Calu3 (cell line): ENCODE data around the gene MBNL1. TPM values are rescaled to one million over a fixed set of nuclear protein-coding genes. Genes with fewer than 3 reads are reported as not detected.
"Not testable (repeated sequence)": the region's sequence is repeated elsewhere in the genome, so short reads cannot be mapped to it uniquely, and the experiment has no call there.

Experiments
- BruUV-seq: library from RNA; stranded (reverse); fragments of 400-500 nt; replicated peaks from 2 replicates; lab custom pipeline; 2021; lab: Mats Ljungman, UMichigan
- CTCF ChIA-PET: fragments of 300-600 bp; sonication (Branson Sonifier 250); formaldehyde crosslinking; loops from one replicate; lab custom pipeline; 2022; ENCODE audit warnings: antibody characterized with exemption; lab: Charles Lee
- DNase-seq: peaks from one replicate; pipeline ENCODE4 v3.0.0; 2022
- H3K27ac Mint-ChIP-seq: one replicate; pipeline ENCODE4 v1.8.0; 2022; ENCODE audit warnings: mixed read lengths; ENCODE audit not compliant: unreplicated experiment
- H3K27me3 Mint-ChIP-seq: one replicate; pipeline ENCODE4 v1.8.0; 2022; ENCODE audit warnings: mixed read lengths; ENCODE audit not compliant: unreplicated experiment
- H3K36me3 Mint-ChIP-seq: one replicate; pipeline ENCODE4 v1.8.0; 2022; ENCODE audit warnings: mild to moderate bottlenecking, moderate library complexity, mixed read lengths; ENCODE audit not compliant: insufficient read depth, unreplicated experiment
- H3K4me1 Mint-ChIP-seq: one replicate; pipeline ENCODE4 v1.8.0; 2022; ENCODE audit warnings: mild to moderate bottlenecking, low read depth, mixed read lengths; ENCODE audit not compliant: unreplicated experiment
- H3K4me3 Mint-ChIP-seq: one replicate; pipeline ENCODE4 v1.8.0; 2022; ENCODE audit warnings: mild to moderate bottlenecking, low read depth, moderate library complexity, mixed read lengths; ENCODE audit not compliant: unreplicated experiment
- H3K9me3 Mint-ChIP-seq: one replicate; pipeline ENCODE4 v1.8.0; 2022; ENCODE audit warnings: low read depth, mixed read lengths; ENCODE audit not compliant: unreplicated experiment
- CTCF ChIP-seq: fragments of 200-600 bp; IDR thresholded peaks from one replicate; pipeline ENCODE4 v1.8.0; 2022; ENCODE audit warnings: antibody characterized with exemption; ENCODE audit not compliant: unreplicated experiment
- intact Hi-C: fragments of 100-400 bp; cut with micrococcal nuclease; formaldehyde crosslinking; loops from one replicate; pipeline ENCODE4 v1.10.0; 2022; ENCODE audit not compliant: unreplicated experiment
- total RNA-seq: library from RNA; stranded (reverse); gene quantifications from 2 replicates; pipeline ENCODE4 v1.2.3, GENCODE V29; 2022

Gene MBNL1
- total RNA-seq, 1 experiment from 2014 or later, result 183 TPM

GRCh38 chr3:152430223-152431002 is 161.7 kb downstream of the MBNL1 start:
- peaks cover 12% of the 10 kb centered on the region for H3K36me3 Mint-ChIP-seq
- intact Hi-C loops, result loop anchor here (10.0 kb wide), 1 partner anchor 46 kb away; no protein-coding TSS in a partner anchor
- no peak overlapping the region for H3K4me3 Mint-ChIP-seq
- no TSS peak for BruUV-seq
- peaks cover 14% of the 10 kb centered on the region for H3K4me1 Mint-ChIP-seq
- CTCF ChIA-PET, result interaction anchor here (0.8 to 2.0 kb wide), 3 partner anchors 9 to 48 kb away, joined by 3 to 5 read pairs (median 4); no protein-coding TSS in a partner anchor
- no peaks in the 10 kb centered on the region for H3K27me3 Mint-ChIP-seq
- no peak for DNase-seq
- no peak for TF ChIP-seq CTCF
- H3K9me3 Mint-ChIP-seq, result peaks cover 2% of the 10 kb centered on the region
- H3K27ac Mint-ChIP-seq, result peak overlapping the region; percentile 52

GRCh38 chr3:152434142-152434541 is 165.4 kb downstream of the MBNL1 start:
- no TSS peak for BruUV-seq
- Mint-ChIP-seq H3K9me3 (peaks cover 2% of the 10 kb centered on the region), H3K27me3 (no peaks in the 10 kb centered on the region), H3K4me3 (no peak overlapping the region), H3K4me1 (peaks cover 44% of the 10 kb centered on the region), H3K36me3 (peaks cover 12% of the 10 kb centered on the region), H3K27ac (no peak overlapping the region)
- DNase-seq, result no peak
- no peak for TF ChIP-seq CTCF
- intact Hi-C loops, result loop anchor here (10.0 kb wide), 1 partner anchor 49 kb away; no protein-coding TSS in a partner anchor
- CTCF ChIA-PET, result no interaction called here

DNA sequence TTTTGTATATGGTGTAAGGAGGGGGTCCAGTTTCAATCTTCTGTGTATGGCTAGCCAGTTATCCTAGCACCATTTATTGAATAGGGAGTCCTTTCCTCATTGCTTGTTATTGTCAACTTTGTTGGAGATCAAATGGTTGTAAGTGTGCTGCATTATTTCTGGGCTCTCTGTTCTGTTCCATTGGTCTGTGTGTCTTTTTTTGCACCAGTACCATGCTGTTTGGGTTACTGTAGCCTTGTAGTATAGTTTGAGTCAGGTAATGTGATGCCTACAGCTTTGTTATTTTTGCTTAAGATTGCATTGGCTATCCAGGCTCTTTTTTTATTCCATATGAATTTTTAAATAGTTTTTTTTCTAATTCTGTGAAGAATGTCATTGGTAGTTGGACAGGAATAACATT is 166.5 kb downstream of the MBNL1 start:
- not testable (repeated sequence) for BruUV-seq, H3K27me3 Mint-ChIP-seq, H3K27ac Mint-ChIP-seq, DNase-seq, H3K4me3 Mint-ChIP-seq, H3K9me3 Mint-ChIP-seq
- Mint-ChIP-seq H3K36me3 (peaks cover 12% of the 10 kb centered on the region), H3K4me1 (peaks cover 53% of the 10 kb centered on the region)
- CTCF ChIA-PET, result interaction anchor here (1.1 kb wide), 1 partner anchor 170 kb away, joined by 5 read pairs; no protein-coding TSS in a partner anchor
- intact Hi-C loops, result loop anchor here (10.0 kb wide), 1 partner anchor 50 kb away; no protein-coding TSS in a partner anchor

DNA sequence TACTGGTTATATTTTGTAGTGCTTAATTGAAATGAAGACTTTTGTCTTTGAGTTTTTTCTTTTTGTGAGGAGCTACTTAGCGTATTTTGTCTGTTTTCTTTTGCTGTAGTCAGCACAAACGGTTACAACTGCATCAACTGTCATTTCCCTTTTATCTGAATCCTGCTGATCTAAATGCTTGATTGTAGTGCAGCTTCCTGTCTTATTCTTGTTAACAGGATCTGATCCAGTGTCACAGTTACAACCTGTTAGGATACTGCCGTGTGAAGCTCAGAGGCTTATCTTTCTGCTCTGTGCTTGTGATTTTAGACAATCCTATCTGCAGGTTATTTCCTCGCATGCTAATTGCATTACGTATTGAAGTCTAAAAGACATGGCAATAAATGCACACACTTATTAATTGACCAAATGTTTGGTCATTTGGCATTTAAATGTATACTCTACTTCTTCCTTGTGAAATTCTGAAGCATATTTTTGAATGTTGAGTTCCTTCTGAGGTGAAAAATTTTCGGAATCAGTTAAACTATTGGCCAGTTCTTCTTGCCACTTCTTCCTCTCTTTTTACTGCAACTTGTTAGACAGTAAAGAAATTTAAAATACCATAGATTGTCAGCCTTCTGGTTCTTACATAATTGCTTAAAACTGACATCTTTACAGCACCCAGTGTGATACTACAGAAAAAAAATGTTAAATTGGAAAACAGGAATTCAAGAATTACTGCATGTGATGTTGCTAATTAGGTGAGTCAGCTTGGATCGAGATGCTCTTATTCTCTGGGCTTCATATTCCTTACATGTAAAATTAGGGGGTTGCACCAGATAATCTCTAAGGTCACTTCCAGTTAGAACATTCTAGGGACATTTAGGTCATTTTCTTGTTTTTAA is 168.2 kb downstream of the MBNL1 start:
- Mint-ChIP-seq H3K4me1 (peaks cover 47% of the 10 kb centered on the region), H3K36me3 (peaks cover 12% of the 10 kb centered on the region), H3K27me3 (no peaks in the 10 kb centered on the region), H3K9me3 (peaks cover 2% of the 10 kb centered on the region), H3K4me3 (peak overlapping the region; percentile 48), H3K27ac (peak overlapping the region; percentile 56)
- TF ChIP-seq CTCF, result no peak
- BruUV-seq, result no TSS peak
- DNase-seq, result no peak
- intact Hi-C loops, result loop anchor here (2.0 to 10.0 kb wide), 2 partner anchors 52 to 168 kb away; partner anchors contain the start of gene MBNL1
- CTCF ChIA-PET, result interaction anchor here (0.8 kb wide), 1 partner anchor 238 kb away, joined by 4 read pairs; no protein-coding TSS in a partner anchor
